GM19438 (cell line): ENCODE data around the gene UBR1.
"Not testable (repeated sequence)": the region's sequence is repeated elsewhere in the genome, so short reads cannot be mapped to it uniquely, and the experiment has no call there.

Source experiments
- ATAC-seq: cut with Tn5 transposase; IDR thresholded peaks from one replicate; pipeline ENCODE4 v1.9.1; 2021; ENCODE audit warnings: low read depth; ENCODE audit not compliant: unreplicated experiment

Gene UBR1

GRCh38 chr15:43105778-43106485 is at the start of gene UBR1:
Gene UBR1 (minus strand): TSS chr15:43106038. CDS start chr15:43106022, 16 bp downstream.
- ATAC-seq: peak; percentile 90

DNA sequence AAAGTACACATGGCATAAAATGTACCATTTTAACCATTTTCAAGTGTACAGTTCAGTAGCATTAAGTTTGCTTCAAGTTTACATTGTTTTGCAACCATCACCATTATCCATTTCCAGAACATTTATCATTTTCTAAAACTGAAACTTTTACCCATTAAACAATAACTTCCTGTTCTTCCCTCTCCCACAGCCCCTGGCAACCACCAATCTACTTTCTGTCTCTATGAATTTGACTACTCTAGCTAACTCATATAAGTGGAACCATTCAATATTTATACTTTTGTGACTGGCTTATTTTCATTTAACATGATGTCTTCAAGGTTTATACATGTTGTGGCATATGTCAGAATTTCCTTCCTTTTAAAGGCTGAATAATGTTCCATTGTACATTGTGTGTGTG is 47.4 kb upstream of the UBR1 start:
- no peak for ATAC-seq

DNA sequence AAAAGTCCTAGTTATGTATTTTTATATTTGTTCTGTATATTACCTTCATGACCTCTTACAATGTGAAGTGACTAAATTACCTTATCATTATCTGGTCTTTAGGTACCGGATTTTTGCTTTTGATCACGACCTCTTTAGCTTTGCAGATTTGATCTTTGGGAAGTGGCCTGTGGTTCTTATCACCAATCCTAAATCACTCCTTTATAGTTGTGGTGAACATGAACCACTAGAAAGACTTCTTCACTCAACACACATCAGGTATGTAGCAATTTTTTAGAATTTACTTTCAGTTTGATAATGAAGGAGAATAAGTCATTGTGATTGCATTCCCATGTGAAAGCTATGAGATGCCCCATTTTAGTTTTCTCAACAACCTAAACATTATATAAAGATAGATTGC is 45.9 kb upstream of the UBR1 start:
- ATAC-seq: no peak

DNA sequence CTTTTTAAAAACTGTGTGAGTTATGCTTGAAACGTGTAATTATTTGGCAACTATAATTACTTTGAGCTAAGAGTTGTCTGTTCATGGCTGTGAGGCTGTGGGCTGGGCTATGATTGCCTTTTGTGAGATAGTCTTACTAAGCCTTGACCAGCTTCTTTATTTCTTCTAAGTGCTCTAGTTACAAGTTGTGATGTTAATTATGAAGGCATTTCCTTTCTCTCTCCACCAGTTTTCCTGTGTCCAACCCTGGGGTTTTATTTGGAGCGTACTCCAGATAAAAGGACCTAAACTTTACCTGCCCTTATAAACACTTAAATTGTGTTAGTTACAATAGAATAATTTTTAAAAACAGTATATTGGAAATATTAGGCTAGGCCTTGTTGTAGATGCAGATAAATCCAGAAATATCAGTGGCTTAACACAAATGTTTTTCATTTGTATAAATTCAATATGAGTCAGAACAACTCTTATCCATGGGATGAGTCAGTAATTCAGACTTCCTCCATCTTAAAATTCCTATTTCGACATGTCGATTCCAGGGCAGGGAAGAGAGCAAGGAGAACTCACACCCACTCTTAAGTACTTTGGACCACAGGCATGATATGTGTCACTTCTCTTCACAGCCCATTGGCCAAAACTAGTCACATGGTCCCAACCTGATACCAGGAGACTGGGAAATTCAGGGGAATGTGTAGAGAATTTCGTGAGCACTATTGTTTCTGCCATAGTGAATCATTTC is 44.5 kb upstream of the UBR1 start:
- no peak for ATAC-seq

DNA sequence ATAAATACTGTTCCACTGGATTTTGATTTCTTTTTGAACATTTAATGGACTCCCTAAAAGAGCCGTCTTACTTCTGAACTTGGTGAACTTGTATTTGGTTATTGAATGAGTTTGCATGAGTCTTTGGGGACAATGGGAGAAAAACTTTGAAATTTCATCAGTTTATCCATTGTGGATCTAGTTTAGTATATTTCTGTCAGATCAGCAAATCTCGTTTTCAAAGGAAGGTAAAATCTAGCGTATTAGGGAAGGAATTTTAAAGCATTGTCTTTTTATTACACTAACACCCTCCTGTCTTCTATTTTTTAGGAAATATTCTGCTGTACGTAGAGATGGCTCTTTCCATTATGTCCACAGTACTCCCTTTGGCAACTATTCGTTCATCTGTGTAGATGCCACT is 40.3 kb upstream of the UBR1 start:
- no peak for ATAC-seq

DNA sequence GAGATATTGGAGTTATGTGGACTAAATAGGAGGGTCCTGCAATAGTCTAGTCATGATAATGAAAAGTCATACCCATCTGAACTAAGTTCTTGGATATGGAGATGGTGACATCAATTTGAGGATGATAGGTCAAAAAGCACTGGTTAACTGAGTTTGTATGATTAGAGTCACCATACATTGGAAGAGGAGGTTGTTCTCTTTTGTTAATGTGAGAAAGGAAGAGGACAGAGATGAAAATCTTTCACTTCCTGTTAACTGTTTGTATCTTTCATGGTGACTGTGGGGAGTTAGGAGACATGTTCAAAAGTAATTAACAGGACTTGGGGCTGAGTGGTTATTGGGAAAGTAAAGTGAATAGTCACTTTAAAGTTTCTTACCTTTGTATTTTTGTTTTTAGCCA is 38.7 kb upstream of the UBR1 start:
- ATAC-seq: no peak

DNA sequence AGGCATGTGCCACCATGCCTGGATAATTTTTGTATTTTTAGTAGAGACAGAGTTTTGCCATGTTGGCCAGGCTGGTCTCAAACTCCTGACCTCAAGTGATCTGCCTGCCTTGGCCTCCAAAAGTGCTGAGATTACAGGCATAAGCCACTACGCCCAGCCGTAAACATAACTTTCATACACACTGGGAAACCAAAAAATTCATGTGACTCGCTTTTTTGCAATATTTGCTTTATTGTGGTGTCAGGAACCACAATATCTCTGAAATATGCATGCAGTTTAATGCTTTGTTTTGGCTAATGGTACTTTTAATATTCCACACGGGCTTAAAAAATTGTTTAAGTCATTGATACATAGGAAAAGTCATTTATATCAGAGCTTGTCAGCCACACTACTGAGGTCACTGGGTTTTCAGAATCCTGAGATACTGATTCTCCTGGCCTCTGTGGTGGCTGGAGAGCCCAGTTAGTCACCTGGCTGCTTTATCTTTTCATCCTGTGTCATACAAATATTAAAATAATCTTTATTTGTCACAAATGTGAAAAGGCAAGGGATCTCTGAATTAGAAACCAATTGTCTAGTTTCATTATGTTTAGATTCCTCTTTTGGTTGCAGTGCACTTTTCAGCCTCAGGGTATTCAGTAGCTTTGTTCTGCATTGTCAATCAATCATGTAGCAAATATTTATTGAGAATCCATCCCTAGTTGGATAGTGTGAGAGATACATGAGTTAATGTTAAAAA is 37.5 kb upstream of the UBR1 start:
- ATAC-seq: no peak

GRCh38 chr15:43135351-43135750 is 29.5 kb upstream of the UBR1 start:
- ATAC-seq: no peak

- ATAC-seq: no peak
Measured at GRCh38 chr15:43134157-43134635, 28.4 kb upstream of the UBR1 start.

DNA sequence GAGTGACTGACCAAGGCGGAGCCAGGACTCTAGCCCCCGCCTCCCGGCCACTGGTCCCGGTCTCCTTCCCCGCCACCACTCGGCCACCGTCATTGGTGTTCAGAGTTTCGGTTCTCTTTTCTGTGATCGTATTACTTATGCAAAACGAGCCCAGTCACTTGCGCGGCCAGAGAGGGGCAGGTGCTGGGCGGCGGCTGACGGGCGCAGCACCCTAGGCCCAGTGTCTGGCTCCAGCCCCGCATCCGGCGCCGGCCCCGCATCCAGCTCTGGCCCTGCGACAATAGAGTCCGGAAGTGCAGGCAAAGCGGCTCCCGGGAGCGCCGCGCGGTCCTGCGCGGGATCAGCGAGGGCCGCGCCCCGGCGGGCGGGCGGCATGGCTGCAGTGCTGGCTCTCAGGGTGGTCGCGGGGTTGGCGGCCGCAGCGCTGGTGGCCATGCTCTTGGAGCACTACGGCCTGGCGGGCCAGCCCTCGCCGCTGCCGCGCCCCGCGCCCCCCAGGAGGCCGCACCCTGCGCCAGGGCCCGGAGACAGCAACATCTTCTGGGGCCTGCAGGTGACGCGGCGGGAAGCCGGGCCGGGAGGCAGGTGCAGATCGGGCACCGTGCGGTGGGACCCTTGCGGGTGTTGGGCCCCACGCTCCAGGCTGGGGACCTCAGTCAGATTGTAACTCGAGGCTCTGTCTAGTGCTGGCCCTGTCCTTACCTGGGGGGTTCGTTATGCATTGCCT is 27.8 kb upstream of the UBR1 start, which contains the start of gene TMEM62:
TMEM62 (plus strand) TSS at position 157 of the 727 bp plus-strand sequence; CDS start at position 374, 217 bp downstream.
- peak; percentile 94 for ATAC-seq

GRCh38 chr15:43132830-43133429 is 27.1 kb upstream of the UBR1 start:
- ATAC-seq: no peak

- ATAC-seq: no peak
Measured at GRCh38 chr15:43128980-43129335, 23.1 kb upstream of the UBR1 start.

- ATAC-seq: not testable (repeated sequence)
Measured at GRCh38 chr15:43128174-43128979, 22.5 kb upstream of the UBR1 start.

DNA sequence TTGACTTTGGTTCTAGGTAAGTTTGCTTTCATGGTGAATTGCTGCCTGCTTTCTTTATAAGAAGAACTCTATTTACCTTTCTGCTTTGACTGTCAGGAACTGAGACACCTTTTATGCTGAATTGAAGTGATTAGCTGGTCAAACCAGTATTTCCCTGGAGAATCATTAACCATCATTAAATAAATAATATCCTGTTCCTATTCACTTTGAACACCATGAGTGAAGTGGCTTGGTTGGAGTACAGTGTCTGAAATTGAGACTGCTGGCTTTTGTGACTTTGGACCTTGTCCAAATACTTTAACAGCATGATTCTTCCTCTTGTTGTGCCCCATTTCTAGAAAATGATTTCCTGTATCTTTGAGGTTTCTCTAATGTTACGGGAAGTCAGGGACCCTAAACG is 21.9 kb upstream of the UBR1 start:
- ATAC-seq: no peak

GRCh38 chr15:43126356-43126755 is 20.5 kb upstream of the UBR1 start:
- no peak for ATAC-seq

- ATAC-seq: no peak
Measured at GRCh38 chr15:43125100-43125661, 19.3 kb upstream of the UBR1 start.

GRCh38 chr15:43121863-43122262 is 16.0 kb upstream of the UBR1 start:
- no peak for ATAC-seq

GRCh38 chr15:43118829-43119228 is 13.0 kb upstream of the UBR1 start:
- ATAC-seq: no peak

DNA sequence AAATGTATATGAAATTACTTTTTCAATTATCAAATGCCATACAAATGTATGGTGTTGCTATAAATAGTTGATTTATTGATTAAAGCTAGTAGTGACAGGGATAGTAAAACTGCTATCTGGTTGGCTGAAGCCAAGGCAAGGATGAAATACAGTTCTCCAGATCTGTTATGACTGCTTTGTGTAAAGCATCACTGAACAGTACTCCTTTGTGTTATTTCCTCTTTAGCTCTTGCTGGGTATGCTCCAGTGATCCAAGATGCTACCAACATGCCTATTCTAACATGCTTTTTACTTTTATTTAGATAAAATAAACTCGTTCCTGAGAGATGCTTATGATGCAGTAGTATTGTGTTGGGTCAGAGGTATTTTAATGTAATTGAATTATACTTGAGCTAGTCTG is 12.4 kb upstream of the UBR1 start:
- ATAC-seq: no peak
